ENCODE measurements around the gene PLA2G4B.

PLA2G4B gene

DNA sequence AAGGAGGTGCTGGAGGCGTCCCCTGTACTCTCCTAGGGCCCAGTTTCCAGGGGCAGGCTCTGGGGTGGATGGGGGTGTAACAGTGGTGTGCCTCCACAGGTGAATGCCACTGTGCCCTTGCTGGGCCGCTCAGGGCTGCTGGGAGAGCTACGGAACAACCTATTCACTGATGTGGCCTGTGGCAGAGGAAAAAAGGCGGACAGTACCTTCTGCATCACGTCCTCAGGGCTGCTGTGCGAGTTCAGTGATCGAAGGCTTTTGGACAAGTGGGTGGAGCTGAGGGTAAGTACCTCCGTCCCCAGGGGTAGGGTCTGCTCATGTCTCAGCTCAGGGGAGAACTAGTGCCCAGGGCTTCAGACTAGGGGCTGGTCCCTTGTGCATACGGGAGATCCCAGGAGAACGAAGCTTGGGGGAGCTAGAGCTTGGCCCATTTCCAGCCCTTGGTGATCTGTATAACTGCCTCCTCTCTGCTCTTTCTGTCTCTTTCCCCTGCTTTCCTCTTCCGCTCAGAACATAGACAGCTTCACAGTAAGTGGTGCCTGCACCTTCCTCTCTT lies 25.7 kb upstream of the PLA2G4B start:
- no peak for TF ChIP-seq EGR1 (IDR thresholded peaks at IDR 0.05)
- TF ChIP-seq NFIC (IDR thresholded peaks at IDR 0.05): no peak
- no peak for TF ChIP-seq CEBPB (IDR thresholded peaks at IDR 0.05)
- TF ChIP-seq TEAD4 (IDR thresholded peaks at IDR 0.05): no peak
- no peak for TF ChIP-seq FOXM1 (IDR thresholded peaks at IDR 0.05; ENCODE audit: borderline replicate concordance, low read depth)
- TF ChIP-seq, protein P1, sequence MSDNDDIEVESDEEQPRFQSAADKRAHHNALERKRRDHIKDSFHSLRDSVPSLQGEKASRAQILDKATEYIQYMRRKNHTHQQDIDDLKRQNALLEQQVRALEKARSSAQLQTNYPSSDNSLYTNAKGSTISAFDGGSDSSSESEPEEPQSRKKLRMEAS (IDR thresholded peaks at IDR 0.05): no peak
- TF ChIP-seq YY1 (IDR thresholded peaks at IDR 0.05; ENCODE audit: low read depth): no peak
- TF ChIP-seq ZBTB7A (IDR thresholded peaks at IDR 0.05; ENCODE audit: low read depth): no peak
- no peak for TF ChIP-seq TCF12 (IDR thresholded peaks at IDR 0.05; ENCODE audit: low read depth)
- no peak for TF ChIP-seq CREB1 (IDR thresholded peaks at IDR 0.05; ENCODE audit: low read depth)
- TF ChIP-seq USF1 (IDR thresholded peaks at IDR 0.05): no peak
- no peak for TF ChIP-seq RAD21 (IDR thresholded peaks at IDR 0.05; ENCODE audit: low read depth)
- TF ChIP-seq, protein P2, sequence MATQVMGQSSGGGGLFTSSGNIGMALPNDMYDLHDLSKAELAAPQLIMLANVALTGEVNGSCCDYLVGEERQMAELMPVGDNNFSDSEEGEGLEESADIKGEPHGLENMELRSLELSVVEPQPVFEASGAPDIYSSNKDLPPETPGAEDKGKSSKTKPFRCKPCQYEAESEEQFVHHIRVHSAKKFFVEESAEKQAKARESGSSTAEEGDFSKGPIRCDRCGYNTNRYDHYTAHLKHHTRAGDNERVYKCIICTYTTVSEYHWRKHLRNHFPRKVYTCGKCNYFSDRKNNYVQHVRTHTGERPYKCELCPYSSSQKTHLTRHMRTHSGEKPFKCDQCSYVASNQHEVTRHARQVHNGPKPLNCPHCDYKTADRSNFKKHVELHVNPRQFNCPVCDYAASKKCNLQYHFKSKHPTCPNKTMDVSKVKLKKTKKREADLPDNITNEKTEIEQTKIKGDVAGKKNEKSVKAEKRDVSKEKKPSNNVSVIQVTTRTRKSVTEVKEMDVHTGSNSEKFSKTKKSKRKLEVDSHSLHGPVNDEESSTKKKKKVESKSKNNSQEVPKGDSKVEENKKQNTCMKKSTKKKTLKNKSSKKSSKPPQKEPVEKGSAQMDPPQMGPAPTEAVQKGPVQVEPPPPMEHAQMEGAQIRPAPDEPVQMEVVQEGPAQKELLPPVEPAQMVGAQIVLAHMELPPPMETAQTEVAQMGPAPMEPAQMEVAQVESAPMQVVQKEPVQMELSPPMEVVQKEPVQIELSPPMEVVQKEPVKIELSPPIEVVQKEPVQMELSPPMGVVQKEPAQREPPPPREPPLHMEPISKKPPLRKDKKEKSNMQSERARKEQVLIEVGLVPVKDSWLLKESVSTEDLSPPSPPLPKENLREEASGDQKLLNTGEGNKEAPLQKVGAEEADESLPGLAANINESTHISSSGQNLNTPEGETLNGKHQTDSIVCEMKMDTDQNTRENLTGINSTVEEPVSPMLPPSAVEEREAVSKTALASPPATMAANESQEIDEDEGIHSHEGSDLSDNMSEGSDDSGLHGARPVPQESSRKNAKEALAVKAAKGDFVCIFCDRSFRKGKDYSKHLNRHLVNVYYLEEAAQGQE (IDR thresholded peaks at IDR 0.05; ENCODE audit: low read depth): no peak
- TF ChIP-seq EP300 (IDR thresholded peaks at IDR 0.05; ENCODE audit: borderline replicate concordance): no peak
- no peak for TF ChIP-seq TAF1 (IDR thresholded peaks at IDR 0.05; ENCODE audit: low read depth)

- TF ChIP-seq NFIC (IDR thresholded peaks at IDR 0.05): no peak
- no peak for TF ChIP-seq TAF1 (IDR thresholded peaks at IDR 0.05; ENCODE audit: low read depth)
- no peak for TF ChIP-seq TCF12 (IDR thresholded peaks at IDR 0.05; ENCODE audit: low read depth)
- TF ChIP-seq, protein P1 (IDR thresholded peaks at IDR 0.05): no peak
- no peak for TF ChIP-seq EGR1 (IDR thresholded peaks at IDR 0.05)
- TF ChIP-seq TEAD4 (IDR thresholded peaks at IDR 0.05): no peak
- TF ChIP-seq FOXM1 (IDR thresholded peaks at IDR 0.05; ENCODE audit: borderline replicate concordance, low read depth): no peak
- TF ChIP-seq, protein P2 (IDR thresholded peaks at IDR 0.05; ENCODE audit: low read depth): no peak
- no peak for TF ChIP-seq EP300 (IDR thresholded peaks at IDR 0.05; ENCODE audit: borderline replicate concordance)
- TF ChIP-seq USF1 (IDR thresholded peaks at IDR 0.05): no peak
- TF ChIP-seq CEBPB (IDR thresholded peaks at IDR 0.05): no peak
- no peak for TF ChIP-seq RAD21 (IDR thresholded peaks at IDR 0.05; ENCODE audit: low read depth)
- TF ChIP-seq ZBTB7A (IDR thresholded peaks at IDR 0.05; ENCODE audit: low read depth): no peak
- TF ChIP-seq CREB1 (IDR thresholded peaks at IDR 0.05; ENCODE audit: low read depth): no peak
- TF ChIP-seq YY1 (IDR thresholded peaks at IDR 0.05; ENCODE audit: low read depth): no peak
Observed at GRCh38 chr15:41813426-41813825, 25.2 kb upstream of the PLA2G4B start.

DNA sequence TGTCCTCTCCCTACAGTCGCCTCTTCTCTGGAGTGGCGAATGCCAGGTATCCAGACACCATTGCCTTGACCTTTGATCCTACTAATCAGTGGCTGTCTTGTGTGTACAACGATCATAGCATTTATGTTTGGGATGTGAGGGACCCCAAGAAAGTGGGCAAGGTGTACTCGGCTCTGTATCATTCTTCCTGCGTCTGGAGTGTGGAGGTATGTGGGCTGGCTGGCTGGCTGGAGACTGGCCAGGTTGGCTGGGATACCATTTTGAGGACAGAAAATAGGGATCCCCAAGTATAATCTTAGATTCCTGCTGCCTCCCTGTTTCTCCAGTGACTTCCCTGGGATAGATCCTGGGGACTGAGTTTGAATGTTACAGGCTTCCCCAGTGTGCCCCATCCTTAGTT lies 24.1 kb upstream of the PLA2G4B start:
- no peak for TF ChIP-seq CREB1 (IDR thresholded peaks at IDR 0.05; ENCODE audit: low read depth)
- TF ChIP-seq NFIC (IDR thresholded peaks at IDR 0.05): no peak
- TF ChIP-seq EP300 (IDR thresholded peaks at IDR 0.05; ENCODE audit: borderline replicate concordance): no peak
- TF ChIP-seq RAD21 (IDR thresholded peaks at IDR 0.05; ENCODE audit: low read depth): no peak
- no peak for TF ChIP-seq ZBTB7A (IDR thresholded peaks at IDR 0.05; ENCODE audit: low read depth)
- no peak for TF ChIP-seq TAF1 (IDR thresholded peaks at IDR 0.05; ENCODE audit: low read depth)
- TF ChIP-seq CEBPB (IDR thresholded peaks at IDR 0.05): no peak
- TF ChIP-seq, protein P2 (IDR thresholded peaks at IDR 0.05; ENCODE audit: low read depth): no peak
- TF ChIP-seq, protein P1 (IDR thresholded peaks at IDR 0.05): no peak
- no peak for TF ChIP-seq TCF12 (IDR thresholded peaks at IDR 0.05; ENCODE audit: low read depth)

GRCh38 chr15:41816788-41817187 lies 21.9 kb upstream of the PLA2G4B start:
- TF ChIP-seq RAD21 (IDR thresholded peaks at IDR 0.05; ENCODE audit: low read depth) (no peak), CEBPB (IDR thresholded peaks at IDR 0.05) (no peak)
